ENCODE measurements around the gene SLC19A3. TPM values are rescaled to one million over a fixed set of nuclear protein-coding genes. Genes with fewer than 3 reads are reported as not detected.

SLC19A3 gene
- total and polyA plus RNA-seq, 2 of the 4 experiments (the other 2 are of a cell fraction): under 0.01 TPM; not detected in 1

DNA sequence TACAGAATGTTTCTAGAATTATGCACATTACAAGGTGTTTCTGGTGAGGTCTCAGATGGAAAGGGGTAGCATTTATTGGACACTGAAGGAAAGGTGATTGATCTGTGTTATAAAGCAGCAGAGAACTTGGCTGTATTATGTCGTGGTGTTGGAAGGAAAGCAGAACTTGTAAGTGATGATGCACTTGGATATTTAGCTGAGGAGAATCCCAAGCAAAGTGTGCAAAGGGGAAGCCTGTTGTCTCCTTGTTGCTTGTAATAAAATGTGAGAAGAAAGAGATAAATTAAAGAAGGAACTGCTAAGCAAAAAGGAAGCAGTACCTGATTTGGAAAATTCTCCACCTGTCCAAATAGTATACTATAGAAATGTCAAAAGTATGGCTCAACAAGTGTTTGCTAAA, 63.4 kb downstream of the SLC19A3 start:
- H2AK9ac ChIP-seq (replicated peaks; ENCODE audit: low read depth, low read length, poor library complexity): no peak overlapping the region
- H4K8ac ChIP-seq (ENCODE audit: low read depth in 2 of 2, low read length in 2 of 2): no peak overlapping the region
- no peak overlapping the region for H3K4me2 ChIP-seq (ENCODE audit: low read depth, low read length)
- no peak overlapping the region; the same call in 1 of the 2 replicates for H2AK5ac ChIP-seq (ENCODE audit: low read depth, low read length)
- TF ChIP-seq NFE2L2 (IDR thresholded peaks at IDR 0.05; ENCODE audit: low read depth, low read length) (no peak), FOS (IDR thresholded peaks at IDR 0.05; ENCODE audit: low read depth, low read length) (no peak), BHLHE40 (IDR thresholded peaks at IDR 0.05; ENCODE audit: low read depth, low read length) (no peak), RCOR1 (IDR thresholded peaks at IDR 0.05; ENCODE audit: insufficient replicate concordance, low read length) (no peak)
- TF ChIP-seq, protein P1, sequence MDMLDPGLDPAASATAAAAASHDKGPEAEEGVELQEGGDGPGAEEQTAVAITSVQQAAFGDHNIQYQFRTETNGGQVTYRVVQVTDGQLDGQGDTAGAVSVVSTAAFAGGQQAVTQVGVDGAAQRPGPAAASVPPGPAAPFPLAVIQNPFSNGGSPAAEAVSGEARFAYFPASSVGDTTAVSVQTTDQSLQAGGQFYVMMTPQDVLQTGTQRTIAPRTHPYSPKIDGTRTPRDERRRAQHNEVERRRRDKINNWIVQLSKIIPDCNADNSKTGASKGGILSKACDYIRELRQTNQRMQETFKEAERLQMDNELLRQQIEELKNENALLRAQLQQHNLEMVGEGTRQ (IDR thresholded peaks at IDR 0.05; ENCODE audit: low read depth, low read length): no peak
- in situ Hi-C loops (cut with MboI; ENCODE audit: low sequenced_read_pairs) (no loop called here), intact Hi-C loops (cut with micrococcal nuclease) (loop anchor here (2.0 kb wide), 1 partner anchor 174 kb away; no protein-coding TSS in a partner anchor), dilution Hi-C loops (cut with HindIII; ENCODE audit: low sequenced_read_pairs, unreplicated experiment) (no loop called here)
- H3K9me1 ChIP-seq (ENCODE audit: insufficient read depth, low read length): no peaks in the 10 kb centered on the region
- H3K79me1 ChIP-seq (ENCODE audit: low read depth in 1 of 2, low read length in 2 of 2): no peaks in the 10 kb centered on the region
- no peak overlapping the region for H3K27ac ChIP-seq (ENCODE audit: insufficient read depth, low read length)
- H3K56ac ChIP-seq (ENCODE audit: extremely low read depth, insufficient read depth, low read length): no peak overlapping the region
- no peaks in the 10 kb centered on the region for H3K4me1 ChIP-seq (ENCODE audit: control insufficient read depth, insufficient read depth, low read length)
- H3K14ac ChIP-seq (replicated peaks; ENCODE audit: low read depth, low read length): no peak overlapping the region
- no peak for ATAC-seq (ENCODE audit: low read depth)
- no peak overlapping the region for H3K9ac ChIP-seq (ENCODE audit: low read depth, low read length)
- H3K23ac ChIP-seq (ENCODE audit: low read depth, low read length): no peak overlapping the region
- no peak overlapping the region for H3K4me3 ChIP-seq (ENCODE audit: insufficient read depth, low read depth, low read length)
- H2BK15ac ChIP-seq (ENCODE audit: low read depth, low read length): no peak overlapping the region
- no peaks in the 10 kb centered on the region; the same call in 1 of the 2 replicates for H3K27me3 ChIP-seq (ENCODE audit: control insufficient read depth, insufficient read depth, low read length)
- no peak for DNase-seq
- H2BK120ac ChIP-seq (ENCODE audit: low read depth, low read length): no peak overlapping the region
- BruUV-seq (replicated peaks): no TSS peak
- no peak overlapping the region for H2BK5ac ChIP-seq (ENCODE audit: low read depth, low read length, poor library complexity, severe bottlenecking)
- H3K18ac ChIP-seq (ENCODE audit: low read depth, low read length): no peak overlapping the region
- no peak overlapping the region for H4K5ac ChIP-seq (ENCODE audit: low read depth, low read length)
- POLR2A ChIA-PET (ENCODE audit: unreplicated experiment): no interaction called here
- CTCF ChIA-PET: interaction anchor here (1.8 kb wide), 1 partner anchor 248 kb away, joined by 5 read pairs; no protein-coding TSS in a partner anchor
- no peak overlapping the region for H3K4ac ChIP-seq (ENCODE audit: low read depth, low read length)
- H3K9me3 ChIP-seq (ENCODE audit: control insufficient read depth, insufficient read depth, low read length): no peaks in the 10 kb centered on the region
- no peak overlapping the region for H4K91ac ChIP-seq (ENCODE audit: insufficient read depth, low read depth, low read length)
- H2AFZ ChIP-seq (replicated peaks; ENCODE audit: low read length, poor library complexity): no peak overlapping the region
- no peak overlapping the region for H2BK20ac ChIP-seq (ENCODE audit: low read depth, low read length)
- H4K20me1 ChIP-seq (ENCODE audit: insufficient read depth, low read length): no peaks in the 10 kb centered on the region
- no peaks in the 10 kb centered on the region for H3K36me3 ChIP-seq (ENCODE audit: control insufficient read depth, insufficient read depth, low read length)
- WGBS, 2 experiments (ENCODE audit: extremely low coverage in 2 of 2, insufficient read length in 1 of 2): 100% methylated on average over 1 of the region's 1 CpG; no CpG with 5 or more reads in 1 of the 2 experiments
